Activated CD8-positive, alpha-beta memory T cell treated with anti-CD3 and anti-CD28 coated beads, Interleukin-2, amount 10 ng/mL, durations not matched to agents 7 days and 5 days (primary cell): ENCODE data around the gene C11orf52. TPM values are rescaled to one million over a fixed set of nuclear protein-coding genes. Genes with fewer than 3 reads are reported as not detected.

Experiments used
- ATAC-seq: fragments of 150-1000 bp; cut with Tn5 transposase; one replicate; pipeline ENCODE4 v1.10.0; 2021; ENCODE audit warnings: moderate library complexity
- CTCF ChIA-PET: fragments of 350-600 bp; sonication (Branson Sonifier 250); formaldehyde crosslinking; loops from one replicate; lab custom pipeline; 2021; ENCODE audit warnings: antibody characterized with exemption; lab: Charles Lee
- DNase-seq: peaks from one replicate; pipeline ENCODE4 v3.0.0-alpha.2; 2020
- H3K27ac Mint-ChIP-seq: one replicate; pipeline ENCODE4 v1.8.0; 2021; ENCODE audit warnings: mild to moderate bottlenecking, mixed read lengths
- H3K27me3 Mint-ChIP-seq: one replicate; pipeline ENCODE4 v1.8.0; 2021; ENCODE audit warnings: mixed read lengths
- H3K36me3 Mint-ChIP-seq: one replicate; pipeline ENCODE4 v1.8.0; 2021; ENCODE audit warnings: mild to moderate bottlenecking, mixed read lengths
- H3K4me1 Mint-ChIP-seq: one replicate; pipeline ENCODE4 v1.8.0; 2021; ENCODE audit warnings: mixed read lengths
- H3K4me3 Mint-ChIP-seq: one replicate; pipeline ENCODE4 v1.8.0; 2021; ENCODE audit warnings: mild to moderate bottlenecking, moderate library complexity, mixed read lengths
- H3K9me3 Mint-ChIP-seq: one replicate; pipeline ENCODE4 v1.8.0; 2022; ENCODE audit warnings: low read depth, mixed read lengths
- total RNA-seq, 2 experiments: library from RNA; stranded (reverse); gene quantifications; one replicate each; pipeline ENCODE4 v1.2.3, GENCODE V29; 2021

C11orf52 gene
- total RNA-seq, 2 experiments from 2014 or later: not detected

- CTCF ChIA-PET: interaction anchor here (1.4 kb wide), 1 partner anchor 45 kb away, joined by 3 read pairs; no protein-coding TSS in a partner anchor
- Mint-ChIP-seq H3K4me1 (peaks cover 7% of the 10 kb centered on the region), H3K9me3 (no peaks in the 10 kb centered on the region), H3K4me3 (peak overlapping the region; percentile 23), H3K27ac (no peak overlapping the region), H3K27me3 (peaks cover 11% of the 10 kb centered on the region), H3K36me3 (peaks cover 7% of the 10 kb centered on the region)
- ATAC-seq (no peak), DNase-seq (no peak)
Observed at GRCh38 chr11:111976119-111976766, 57.5 kb downstream of the C11orf52 start.

Other genes starting within 250 kb of the C11orf52 start
- 10 to 100 TPM; 55.2 to 64.9 TPM for gene PPP2R1B, start 152.5 kb upstream of the C11orf52 start, total RNA-seq
- gene ALG9, start 47.3 kb upstream of the C11orf52 start, total RNA-seq: 10 to 100 TPM; 23.2 to 27.3 TPM
- 1 to 10 TPM; 4.7 to 7.1 TPM for gene FDXACB1, start 39.7 kb upstream of the C11orf52 start, total RNA-seq
- gene CFAP68, start 39.4 kb upstream of the C11orf52 start, total RNA-seq: 10 to 100 TPM; 16.4 to 20.4 TPM
- gene CRYAB, start 7.1 kb upstream of the C11orf52 start, total RNA-seq: not detected
- not detected for gene HSPB2, start 6.2 kb upstream of the C11orf52 start, total RNA-seq
- 10 to 100 TPM in 1 of 2 experiments, 1 to 10 TPM in 1; 9.0 to 10.3 TPM for gene DIXDC1, start 18.4 kb downstream of the C11orf52 start, total RNA-seq
- 10 to 100 TPM; 34.7 to 43.6 TPM for gene DLAT, start 106.5 kb downstream of the C11orf52 start, total RNA-seq
- under 1 TPM in 1 of 2 experiments, not detected in 1; 0.49 TPM for gene PIH1D2, start 155.1 kb downstream of the C11orf52 start, total RNA-seq
- gene NKAPD1, start 155.4 kb downstream of the C11orf52 start, total RNA-seq: 10 to 100 TPM; 20.6 to 22.5 TPM
- gene TIMM8B, start 167.8 kb downstream of the C11orf52 start, total RNA-seq: 10 to 100 TPM; 44.2 to 59.8 TPM
- gene SDHD, start 168.0 kb downstream of the C11orf52 start, total RNA-seq: 10 to 100 TPM; 71.8 to 93.5 TPM
- under 1 TPM in 1 of 2 experiments, not detected in 1; 0.33 TPM for gene IL18, start 245.2 kb downstream of the C11orf52 start, total RNA-seq
- gene TEX12, start 248.5 kb downstream of the C11orf52 start, total RNA-seq: not detected